ENCODE results near the gene UCN.

UCN gene

GRCh38 chr2:27263287-27264252, 44.7 kb downstream of the UCN start:
- no peaks in the 10 kb centered on the region for H3K79me1 ChIP-seq (ENCODE audit: low read length)
- WGBS (ENCODE audit: extremely low coverage, insufficient coverage, low lambda C conversion rate) = no CpG with 5 or more reads among the region's 46 CpGs
- peak; percentile 33 for DNase-seq
- H3K79me2 ChIP-seq (ENCODE audit: control insufficient read depth, insufficient read depth, low read length) = no peaks in the 10 kb centered on the region
- no peak overlapping the region for H3K18ac ChIP-seq (ENCODE audit: low read length)
- no peak overlapping the region for H2AK5ac ChIP-seq (ENCODE audit: low read length)
- no peak overlapping the region for H3K9ac ChIP-seq (ENCODE audit: low read length)
- H3K4me2 ChIP-seq (ENCODE audit: low read length) = peak overlapping the region; percentile 56
- no peak overlapping the region for H4K8ac ChIP-seq (ENCODE audit: low read depth, low read length)
- H3K4me1 ChIP-seq (ENCODE audit: control insufficient read depth, low read depth, low read length) = no peaks in the 10 kb centered on the region
- no peak overlapping the region for H3K4ac ChIP-seq (ENCODE audit: low read depth, low read length)
- H2BK120ac ChIP-seq (ENCODE audit: low read depth, low read length) = no peak overlapping the region
- no peak overlapping the region for H2BK15ac ChIP-seq (replicated peaks; ENCODE audit: low read depth)
- H4K5ac ChIP-seq (ENCODE audit: low read length) = no peak overlapping the region
- H3K36me3 ChIP-seq (ENCODE audit: control insufficient read depth, insufficient read depth, low read length) = no peaks in the 10 kb centered on the region
- no peak overlapping the region for H3K4me3 ChIP-seq (ENCODE audit: low read length)
- H3K27ac ChIP-seq (ENCODE audit: low read depth, low read length) = no peak overlapping the region
- no peak overlapping the region for H2BK5ac ChIP-seq (ENCODE audit: low read length)
- H3K27me3 ChIP-seq (ENCODE audit: insufficient read depth, low read length, poor library complexity) = peaks cover 52% of the 10 kb centered on the region
- H3K23ac ChIP-seq (ENCODE audit: low read length) = no peak overlapping the region
- peak overlapping the region; percentile 50 for H3K56ac ChIP-seq (ENCODE audit: low read length)

- H3K4me2 ChIP-seq (ENCODE audit: low read length) = peak within 1 kb of the TSS; percentile 62
- H3K79me1 ChIP-seq (ENCODE audit: low read length) = no peaks in the 10 kb centered on the region
- H3K27me3 ChIP-seq (ENCODE audit: insufficient read depth, low read length, poor library complexity) = peaks cover 52% of the 10 kb centered on the region
- no peak within 1 kb of the TSS for H2BK120ac ChIP-seq (ENCODE audit: low read depth, low read length)
- WGBS (ENCODE audit: extremely low coverage, insufficient coverage, low lambda C conversion rate) = no CpG with 5 or more reads among the region's 96 CpGs
- peak within 1 kb of the TSS; percentile 22 for H3K4me3 ChIP-seq (ENCODE audit: low read length)
- H3K36me3 ChIP-seq (ENCODE audit: control insufficient read depth, insufficient read depth, low read length) = no peaks in the 10 kb centered on the region
- no peak within 1 kb of the TSS for H2BK15ac ChIP-seq (replicated peaks; ENCODE audit: low read depth)
- H3K18ac ChIP-seq (ENCODE audit: low read length) = no peak within 1 kb of the TSS
- no peak within 1 kb of the TSS for H4K8ac ChIP-seq (ENCODE audit: low read depth, low read length)
- peak within 1 kb of the TSS; percentile 50 for H3K9ac ChIP-seq (ENCODE audit: low read length)
- H4K5ac ChIP-seq (ENCODE audit: low read length) = no peak within 1 kb of the TSS
- H3K4me1 ChIP-seq (ENCODE audit: control insufficient read depth, low read depth, low read length) = no peaks in the 10 kb centered on the region
- no peak for DNase-seq
- no peak within 1 kb of the TSS for H3K23ac ChIP-seq (ENCODE audit: low read length)
- H2BK5ac ChIP-seq (ENCODE audit: low read length) = no peak within 1 kb of the TSS
- peak within 1 kb of the TSS; percentile 69 for H3K56ac ChIP-seq (ENCODE audit: low read length)
- no peak within 1 kb of the TSS for H2AK5ac ChIP-seq (ENCODE audit: low read length)
- no peak within 1 kb of the TSS for H3K27ac ChIP-seq (ENCODE audit: low read depth, low read length)
- no peak within 1 kb of the TSS for H3K4ac ChIP-seq (ENCODE audit: low read depth, low read length)
- no peaks in the 10 kb centered on the region for H3K79me2 ChIP-seq (ENCODE audit: control insufficient read depth, insufficient read depth, low read length)
Measured at GRCh38 chr2:27262379-27263286, 45.6 kb downstream of the UCN start, which contains the start of gene SLC30A3. SLC30A3 (minus strand) TSS chr2:27263047; CDS start chr2:27262906, 141 bp downstream.

GRCh38 chr2:27261926-27262298, 46.3 kb downstream of the UCN start:
- no peak overlapping the region for H3K27ac ChIP-seq (ENCODE audit: low read depth, low read length)
- H4K8ac ChIP-seq (ENCODE audit: low read depth, low read length) = no peak overlapping the region

GRCh38 chr2:27261241-27261925, 46.9 kb downstream of the UCN start:
- Histone ChIP-seq H3K4me3 (ENCODE audit: low read length) (no peak overlapping the region), H3K23ac (ENCODE audit: low read length) (peak overlapping the region; percentile 9)

More at GRCh38 chr2:27261926-27262298, 46.3 kb downstream of the UCN start:
- Histone ChIP-seq H3K4me2 (ENCODE audit: low read length) (no peak overlapping the region), H4K5ac (ENCODE audit: low read length) (no peak overlapping the region), H3K56ac (ENCODE audit: low read length) (no peak overlapping the region), H3K23ac (ENCODE audit: low read length) (no peak overlapping the region), H2BK120ac (ENCODE audit: low read depth, low read length) (no peak overlapping the region), H3K79me1 (ENCODE audit: low read length) (no peaks in the 10 kb centered on the region), H2BK5ac (ENCODE audit: low read length) (no peak overlapping the region), H3K79me2 (ENCODE audit: control insufficient read depth, insufficient read depth, low read length) (no peaks in the 10 kb centered on the region), H3K9ac (ENCODE audit: low read length) (no peak overlapping the region), H2AK5ac (ENCODE audit: low read length) (no peak overlapping the region), H2BK15ac (replicated peaks; ENCODE audit: low read depth) (no peak overlapping the region), H3K4me1 (ENCODE audit: control insufficient read depth, low read depth, low read length) (no peaks in the 10 kb centered on the region), H3K27me3 (ENCODE audit: insufficient read depth, low read length, poor library complexity) (peaks cover 49% of the 10 kb centered on the region), H3K4me3 (ENCODE audit: low read length) (no peak overlapping the region), H3K18ac (ENCODE audit: low read length) (no peak overlapping the region), H3K4ac (ENCODE audit: low read depth, low read length) (no peak overlapping the region), H3K36me3 (ENCODE audit: control insufficient read depth, insufficient read depth, low read length) (no peaks in the 10 kb centered on the region)
- DNase-seq = no peak
- WGBS (ENCODE audit: extremely low coverage, insufficient coverage, low lambda C conversion rate) = no CpG with 5 or more reads among the region's 40 CpGs

GRCh38 chr2:27258051-27258450, 50.2 kb downstream of the UCN start:
- Histone ChIP-seq H3K36me3 (ENCODE audit: control insufficient read depth, insufficient read depth, low read length) (no peaks in the 10 kb centered on the region), H3K4ac (ENCODE audit: low read depth, low read length) (no peak overlapping the region), H4K8ac (ENCODE audit: low read depth, low read length) (no peak overlapping the region), H3K4me2 (ENCODE audit: low read length) (no peak overlapping the region), H3K18ac (ENCODE audit: low read length) (no peak overlapping the region), H3K23ac (ENCODE audit: low read length) (no peak overlapping the region), H4K5ac (ENCODE audit: low read length) (no peak overlapping the region), H3K79me1 (ENCODE audit: low read length) (no peaks in the 10 kb centered on the region), H3K27me3 (ENCODE audit: insufficient read depth, low read length, poor library complexity) (peaks cover 24% of the 10 kb centered on the region), H2BK15ac (replicated peaks; ENCODE audit: low read depth) (no peak overlapping the region), H3K9ac (ENCODE audit: low read length) (no peak overlapping the region), H3K56ac (ENCODE audit: low read length) (no peak overlapping the region), H3K27ac (ENCODE audit: low read depth, low read length) (no peak overlapping the region), H3K79me2 (ENCODE audit: control insufficient read depth, insufficient read depth, low read length) (no peaks in the 10 kb centered on the region), H3K4me1 (ENCODE audit: control insufficient read depth, low read depth, low read length) (no peaks in the 10 kb centered on the region), H3K4me3 (ENCODE audit: low read length) (no peak overlapping the region), H2BK120ac (ENCODE audit: low read depth, low read length) (no peak overlapping the region), H2BK5ac (ENCODE audit: low read length) (no peak overlapping the region), H2AK5ac (ENCODE audit: low read length) (no peak overlapping the region)
- DNase-seq = no peak
- no CpG with 5 or more reads among the region's 8 CpGs for WGBS (ENCODE audit: extremely low coverage, insufficient coverage, low lambda C conversion rate)

More at GRCh38 chr2:27261241-27261925, 46.9 kb downstream of the UCN start:
- no peak overlapping the region for H3K4me2 ChIP-seq (ENCODE audit: low read length)
- no peak overlapping the region for H4K8ac ChIP-seq (ENCODE audit: low read depth, low read length)
- H2AK5ac ChIP-seq (ENCODE audit: low read length) = no peak overlapping the region
- no peak overlapping the region for H3K18ac ChIP-seq (ENCODE audit: low read length)
- no peaks in the 10 kb centered on the region for H3K79me2 ChIP-seq (ENCODE audit: control insufficient read depth, insufficient read depth, low read length)
- no peak overlapping the region for H2BK120ac ChIP-seq (ENCODE audit: low read depth, low read length)
- H2BK15ac ChIP-seq (replicated peaks; ENCODE audit: low read depth) = no peak overlapping the region
- no peak overlapping the region for H3K56ac ChIP-seq (ENCODE audit: low read length)
- H2BK5ac ChIP-seq (ENCODE audit: low read length) = no peak overlapping the region
- H3K36me3 ChIP-seq (ENCODE audit: control insufficient read depth, insufficient read depth, low read length) = no peaks in the 10 kb centered on the region
- H4K5ac ChIP-seq (ENCODE audit: low read length) = no peak overlapping the region
- no peak overlapping the region for H3K9ac ChIP-seq (ENCODE audit: low read length)
- H3K79me1 ChIP-seq (ENCODE audit: low read length) = no peaks in the 10 kb centered on the region
- DNase-seq = no peak
- no peak overlapping the region for H3K4ac ChIP-seq (ENCODE audit: low read depth, low read length)
- WGBS (ENCODE audit: extremely low coverage, insufficient coverage, low lambda C conversion rate) = no CpG with 5 or more reads among the region's 11 CpGs
- H3K27me3 ChIP-seq (ENCODE audit: insufficient read depth, low read length, poor library complexity) = peaks cover 48% of the 10 kb centered on the region
- H3K27ac ChIP-seq (ENCODE audit: low read depth, low read length) = no peak overlapping the region
- H3K4me1 ChIP-seq (ENCODE audit: control insufficient read depth, low read depth, low read length) = no peaks in the 10 kb centered on the region
